GM12801 (cell line): ENCODE data around the gene MAU2.

Source experiments
- CTCF ChIP-seq: IDR thresholded peaks from one replicate; pipeline ENCODE4 v1.5.1; 2011; ENCODE audit warnings: control low read depth; ENCODE audit not compliant: insufficient read length; ENCODE audit errors: extremely low read depth

The MAU2 gene

GRCh38 chr19:19381007-19381926 lies 60.6 kb downstream of the MAU2 start:
- TF ChIP-seq CTCF = no peak

GRCh38 chr19:19382118-19382517 lies 61.5 kb downstream of the MAU2 start:
- TF ChIP-seq CTCF = no peak

DNA sequence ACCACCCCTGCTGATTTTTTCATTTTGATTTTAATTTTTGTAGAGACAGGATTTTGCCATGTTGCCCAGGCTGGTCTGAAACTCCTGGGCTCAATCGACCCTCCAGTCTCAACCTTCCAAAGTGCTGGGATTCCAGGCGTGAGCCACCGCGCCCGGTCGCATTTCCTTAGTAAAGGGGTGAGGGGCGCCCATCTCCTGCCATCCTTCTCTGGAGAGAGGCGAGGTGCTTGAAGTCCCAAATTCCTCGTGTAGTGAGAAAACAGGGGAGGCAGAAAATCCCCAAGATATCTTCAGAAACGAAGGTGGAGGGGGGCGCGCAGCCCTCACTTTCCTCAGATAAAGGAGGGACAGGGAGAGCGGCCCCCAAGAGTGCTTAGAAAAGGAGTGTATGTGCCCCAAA lies 63.9 kb downstream of the MAU2 start:
- no peak for TF ChIP-seq CTCF

- TF ChIP-seq CTCF = no peak
These were observed 64.7 kb downstream of the MAU2 start for GRCh38 chr19:19385131-19385895.

GRCh38 chr19:19385896-19386869 lies 65.6 kb downstream of the MAU2 start:
- no peak for TF ChIP-seq CTCF

GRCh38 chr19:19387108-19387507 lies 66.5 kb downstream of the MAU2 start:
- TF ChIP-seq CTCF = no peak
